Measurements from ENCODE around the gene HSPG2. TPM values are rescaled to one million over a fixed set of nuclear protein-coding genes. Genes with fewer than 3 reads are reported as not detected.

Gene HSPG2
- total RNA-seq = 42.2 and 84.0 TPM in 2 replicates

DNA sequence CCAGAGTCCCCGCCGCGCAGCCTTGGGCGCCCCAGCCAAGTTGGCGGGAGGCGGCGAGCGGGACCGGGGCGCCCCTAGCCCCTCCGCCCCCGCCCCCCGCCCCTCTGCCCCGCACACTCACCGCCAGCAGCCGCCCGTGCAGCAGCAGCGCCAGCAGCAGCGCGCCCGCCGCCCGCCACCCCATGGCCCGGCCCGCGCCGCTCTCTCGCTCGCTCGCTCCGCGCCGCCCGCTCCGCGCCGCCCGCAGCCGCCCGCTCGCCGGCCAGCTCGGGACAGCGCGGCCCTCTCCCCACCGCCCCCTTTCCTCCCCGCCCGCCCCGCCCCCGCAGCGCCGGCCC, at the start of gene HSPG2:
Gene HSPG2, minus strand, starts transcription at position 277 of the 338 bp plus-strand sequence. Its CDS starts 93 bp downstream, at position 184.

DNA sequence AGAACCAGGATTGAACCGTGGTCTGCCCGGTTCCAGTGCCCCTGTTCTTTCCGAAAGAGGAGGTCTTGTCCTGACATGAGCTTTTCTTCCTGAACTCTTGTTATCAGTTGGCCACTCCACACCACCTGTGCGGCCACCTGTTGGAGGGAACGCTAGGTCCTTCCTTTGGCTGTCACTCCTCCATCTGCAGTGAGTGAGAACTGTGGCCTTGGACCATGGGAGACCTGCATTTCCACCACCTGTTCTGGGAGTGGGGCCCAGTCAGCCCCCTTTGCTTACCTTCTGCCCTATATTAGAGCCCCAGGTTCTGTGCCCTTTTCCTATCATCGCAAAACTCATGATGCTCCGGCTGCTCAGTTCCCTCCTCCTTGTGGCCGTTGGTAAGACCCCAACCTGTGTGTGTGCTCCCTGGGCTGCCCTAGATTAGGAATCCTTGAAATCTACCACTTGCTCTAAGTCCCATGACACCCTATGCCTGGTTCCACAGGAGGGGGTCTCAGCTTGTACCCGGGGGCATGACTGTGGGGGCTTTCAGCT, 39.7 kb upstream of the HSPG2 start, which contains the start of gene CELA3B:
Gene CELA3B, plus strand, starts transcription at position 320 of the 537 bp plus-strand sequence. Its CDS starts 18 bp downstream, at position 338.

DNA sequence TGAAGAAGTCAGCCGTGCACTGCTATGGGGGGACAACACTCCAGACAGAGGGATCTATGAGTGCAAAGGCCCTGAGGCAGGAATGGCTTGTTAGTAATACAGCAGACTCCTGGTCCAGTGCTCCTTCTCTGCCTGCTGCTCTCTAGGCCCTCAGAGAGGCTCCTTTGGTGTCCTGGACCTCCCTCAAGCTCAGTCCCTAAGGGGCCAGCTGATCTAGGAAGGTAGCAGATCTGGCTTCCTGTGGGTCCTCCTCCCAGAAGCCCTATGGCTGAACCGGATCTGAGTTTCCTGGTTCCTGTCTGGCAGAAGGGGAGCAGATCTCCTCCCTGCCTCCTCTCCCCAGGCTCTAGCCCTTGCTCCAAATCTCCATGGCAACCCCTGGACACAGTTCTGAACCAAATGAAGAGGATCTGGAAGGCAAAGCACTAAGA, 125.2 kb downstream of the HSPG2 start, which contains the start of gene LDLRAD2:
Gene LDLRAD2, plus strand, starts transcription at position 391 of the 431 bp plus-strand sequence. CDS start 187 bp downstream, outside the sequence.

DNA sequence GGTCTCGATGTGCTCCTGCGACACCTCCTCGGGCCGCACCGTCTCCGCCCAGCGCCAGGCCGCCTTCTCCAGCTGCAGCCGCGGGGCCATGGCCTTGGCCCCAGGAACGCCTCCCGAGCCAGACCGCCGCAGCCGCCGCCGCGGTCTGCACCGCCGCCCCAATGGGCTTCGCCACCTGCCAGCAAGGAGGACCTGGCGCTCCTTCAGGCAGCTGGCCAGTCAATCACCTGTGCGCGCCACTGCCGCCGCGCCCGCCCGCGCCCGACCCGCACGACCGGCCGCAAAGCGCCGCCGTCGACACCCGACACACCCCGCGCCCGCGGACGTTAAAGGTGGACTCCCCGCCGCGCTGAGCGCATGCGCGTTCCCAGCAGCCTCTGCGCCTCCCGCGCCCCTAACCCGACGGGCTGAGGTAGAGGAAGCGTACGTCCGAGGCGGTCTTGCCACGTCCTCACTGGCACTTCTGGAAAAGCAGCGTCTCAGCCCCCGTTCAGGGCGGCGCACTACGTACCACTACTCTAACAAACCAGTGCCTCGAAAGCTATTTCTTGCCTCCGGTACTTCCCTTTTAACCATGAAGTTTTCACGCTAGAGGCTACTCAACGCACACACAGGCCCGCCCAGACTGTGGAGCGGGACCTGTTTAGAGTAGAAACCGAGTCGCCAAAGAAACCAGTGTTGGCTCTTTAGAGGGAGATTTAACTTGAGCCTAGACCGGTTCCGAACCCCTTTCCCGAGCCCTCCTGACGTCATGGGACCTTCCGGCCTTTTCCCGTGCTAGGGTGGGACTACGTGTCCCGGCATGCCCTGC, 154.0 kb downstream of the HSPG2 start, which contains the start of gene USP48:
Gene USP48, minus strand, starts transcription at position 282 of the 811 bp plus-strand sequence. Its CDS starts 192 bp downstream, at position 90.

Other genes starting within 250 kb of the HSPG2 start
- 18.1 and 26.6 TPM in 2 replicates for gene USP48, start 154.2 kb downstream of the HSPG2 start, total RNA-seq
- not detected in 2 replicates for gene LDLRAD2, start 125.0 kb downstream of the HSPG2 start, total RNA-seq
- gene CELA3B, start 39.7 kb upstream of the HSPG2 start, total RNA-seq = not detected in 2 replicates
- gene CELA3A, start 64.3 kb upstream of the HSPG2 start, total RNA-seq = 0.56 TPM in 1 of 2 replicates, not detected in the other
- 147 and 319 TPM in 2 replicates for gene CDC42, start 115.4 kb upstream of the HSPG2 start, total RNA-seq
- 0.56 TPM in 1 of 2 replicates, not detected in the other for gene WNT4, start 205.8 kb upstream of the HSPG2 start, total RNA-seq